ENCODE results near the gene FAM43A.

Gene FAM43A

DNA sequence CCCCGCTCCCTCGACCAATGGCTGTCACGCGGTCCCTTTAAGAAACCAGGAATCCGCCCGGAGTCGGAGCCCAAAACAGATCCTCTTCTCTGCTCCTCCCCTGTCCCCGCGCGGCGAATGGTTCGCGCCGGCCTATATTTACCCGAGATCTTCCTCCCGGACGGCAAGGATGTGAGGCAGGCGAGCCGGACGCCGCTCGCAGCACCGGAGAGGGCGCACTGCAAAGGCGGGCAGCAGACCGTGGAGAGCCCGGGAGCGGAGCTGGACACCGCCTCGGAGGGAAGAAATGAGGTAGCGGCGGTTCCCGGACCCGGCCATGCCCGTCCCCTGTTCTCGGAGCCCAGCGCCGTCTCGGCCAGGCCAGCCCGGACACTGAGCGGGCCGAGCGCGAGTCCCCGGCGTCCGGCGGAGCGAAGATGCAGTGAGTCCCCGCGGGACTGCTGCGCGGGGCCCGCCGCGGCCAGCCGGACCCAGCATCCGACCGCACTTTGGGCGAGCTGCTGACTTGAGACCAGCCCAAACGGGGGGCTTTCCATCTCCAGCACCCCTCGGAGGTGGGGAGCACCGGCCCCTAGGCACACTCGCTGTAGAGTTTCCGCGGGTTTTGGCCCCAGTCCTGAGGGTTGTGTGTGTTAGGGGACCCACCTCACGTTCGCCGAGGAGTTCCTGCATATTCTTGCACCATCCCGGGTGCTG, at the start of gene FAM43A:
FAM43A (plus strand) TSS at position 166 of the 696 bp plus-strand sequence. CDS start 944 bp downstream, outside the sequence.
- H3K4me3 ChIP-seq (ENCODE audit: low read depth, low read length), result peak within 1 kb of the TSS; percentile 85
- H3K27me3 ChIP-seq (ENCODE audit: insufficient read depth, low read length), result peaks cover 8% of the 10 kb centered on the region; the same call in 1 of the 2 replicates
- H2AFZ ChIP-seq (ENCODE audit: low read length, unreplicated experiment), result peak within 1 kb of the TSS; percentile 86
- peaks cover 34% of the 10 kb centered on the region for H3K4me1 ChIP-seq (ENCODE audit: control insufficient read depth, insufficient read depth, low read length, unreplicated experiment)
- no peaks in the 10 kb centered on the region for H3K36me3 ChIP-seq (ENCODE audit: insufficient read depth, low read length)
- no peaks in the 10 kb centered on the region for H3K79me2 ChIP-seq (ENCODE audit: control insufficient read depth, insufficient read depth, low read length, unreplicated experiment)
- no peak within 1 kb of the TSS for H3K27ac ChIP-seq (ENCODE audit: low read depth, low read length)

DNA sequence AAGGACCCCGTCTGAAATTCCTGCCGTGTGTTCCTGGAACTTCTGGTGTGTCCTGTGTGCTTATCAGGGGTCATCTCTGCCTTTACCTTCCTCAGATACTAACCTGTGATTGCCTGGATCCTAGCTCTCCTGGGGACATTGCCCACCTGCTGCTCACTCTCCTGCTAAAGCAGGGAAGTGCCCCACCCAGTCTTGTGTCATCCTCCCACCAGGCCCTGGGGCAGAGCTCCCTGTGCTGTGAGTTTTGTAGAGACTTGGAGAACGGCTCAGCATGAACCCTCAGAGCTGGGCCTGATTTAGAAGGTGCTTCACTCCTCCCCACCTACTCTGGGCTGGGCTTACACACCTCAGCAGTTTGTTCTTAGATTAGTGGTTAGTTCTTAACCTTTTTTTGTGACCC, 48.6 kb upstream of the FAM43A start:
- no peak overlapping the region for H3K4me3 ChIP-seq (ENCODE audit: low read depth, low read length)
- H3K27ac ChIP-seq (ENCODE audit: low read depth, low read length), result no peak overlapping the region
- no peaks in the 10 kb centered on the region for H3K27me3 ChIP-seq (ENCODE audit: insufficient read depth, low read length)
- H3K4me1 ChIP-seq (ENCODE audit: control insufficient read depth, insufficient read depth, low read length, unreplicated experiment), result peaks cover 49% of the 10 kb centered on the region
- no peak overlapping the region for H2AFZ ChIP-seq (ENCODE audit: low read length, unreplicated experiment)
- H3K36me3 ChIP-seq (ENCODE audit: insufficient read depth, low read length), result peaks cover 14% of the 10 kb centered on the region
- H3K79me2 ChIP-seq (ENCODE audit: control insufficient read depth, insufficient read depth, low read length, unreplicated experiment), result peaks cover 20% of the 10 kb centered on the region

DNA sequence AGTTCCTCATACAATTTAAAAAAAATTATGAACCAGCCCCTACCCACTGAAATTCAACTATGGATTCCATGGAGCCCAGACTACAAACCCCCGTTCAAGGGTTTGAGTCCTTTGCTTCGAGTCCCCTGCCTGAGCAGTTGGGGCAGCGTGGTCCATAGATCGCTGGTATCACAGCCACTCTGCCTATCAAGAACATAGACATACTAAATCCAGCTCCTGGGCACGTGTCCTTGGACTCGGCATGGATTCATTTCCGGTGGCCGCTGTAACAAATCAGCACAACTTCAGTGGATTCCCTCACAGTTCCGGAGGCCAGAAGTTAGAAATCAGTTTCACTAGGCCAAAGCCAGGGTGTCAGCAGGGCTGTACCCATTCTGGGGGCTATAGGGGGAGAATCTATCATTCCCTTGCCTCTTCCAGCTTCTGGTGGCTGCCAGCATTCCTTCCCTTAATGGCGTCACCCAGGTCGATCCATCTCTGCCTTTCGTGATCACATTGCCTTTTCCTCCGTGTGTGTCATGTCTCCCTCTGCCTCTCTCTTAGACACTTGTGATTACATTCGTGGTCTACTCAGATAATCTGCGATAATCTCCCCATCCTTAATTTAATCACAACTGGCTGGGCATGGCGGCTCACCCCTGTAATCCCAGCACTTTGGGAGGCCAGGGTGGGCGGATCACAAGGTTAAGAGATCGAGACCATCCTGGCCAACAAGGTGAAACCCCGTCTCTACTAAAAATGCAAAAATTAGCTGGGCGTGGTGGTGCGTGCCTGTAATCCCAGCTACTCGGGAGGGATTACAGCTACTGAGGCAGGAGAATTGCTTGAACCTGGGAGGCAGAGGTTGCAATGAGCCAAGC, 47.9 kb upstream of the FAM43A start:
- H3K79me2 ChIP-seq (ENCODE audit: control insufficient read depth, insufficient read depth, low read length, unreplicated experiment), result peaks cover 14% of the 10 kb centered on the region
- no peak overlapping the region for H3K27ac ChIP-seq (ENCODE audit: low read depth, low read length)
- H3K4me1 ChIP-seq (ENCODE audit: control insufficient read depth, insufficient read depth, low read length, unreplicated experiment), result peaks cover 43% of the 10 kb centered on the region

DNA sequence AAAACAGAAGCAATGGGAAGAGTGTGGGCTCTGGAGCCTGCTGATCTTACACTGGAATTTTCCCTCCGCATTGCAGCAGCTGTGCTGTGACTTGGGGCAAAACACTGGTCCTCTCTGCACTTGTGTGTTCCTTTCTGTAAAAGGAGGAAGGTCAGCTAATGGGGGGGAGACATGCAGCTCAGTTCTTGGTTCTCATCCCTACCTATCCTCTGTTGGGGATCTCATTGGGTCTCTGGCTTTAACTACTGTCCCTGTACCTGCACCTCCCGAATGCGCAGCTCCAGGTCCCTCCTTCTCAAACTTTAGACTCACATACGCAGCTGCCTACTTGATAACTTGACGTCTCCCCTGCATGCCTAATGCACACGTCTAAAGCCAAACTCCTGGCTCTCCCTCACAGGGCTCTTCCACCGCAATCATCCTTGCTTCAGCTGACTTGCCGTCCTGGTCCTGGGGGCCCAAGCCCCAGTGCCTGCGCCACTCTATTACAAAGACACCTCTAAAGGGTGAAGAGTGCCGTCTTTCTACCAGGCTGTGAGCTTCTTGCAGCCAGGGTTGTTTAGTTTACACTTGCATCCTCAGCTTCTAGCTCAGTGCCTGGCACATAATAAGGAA, 46.6 kb upstream of the FAM43A start:
- Histone ChIP-seq H3K36me3 (ENCODE audit: insufficient read depth, low read length) (peaks cover 27% of the 10 kb centered on the region), H3K27me3 (ENCODE audit: insufficient read depth, low read length) (no peaks in the 10 kb centered on the region), H3K4me1 (ENCODE audit: control insufficient read depth, insufficient read depth, low read length, unreplicated experiment) (peaks cover 43% of the 10 kb centered on the region), H3K79me2 (ENCODE audit: control insufficient read depth, insufficient read depth, low read length, unreplicated experiment) (peaks cover 14% of the 10 kb centered on the region), H3K4me3 (ENCODE audit: low read depth, low read length) (no peak overlapping the region), H3K27ac (ENCODE audit: low read depth, low read length) (peak overlapping the region; percentile 91), H2AFZ (ENCODE audit: low read length, unreplicated experiment) (no peak overlapping the region)

More for the DNA sequence above, 47.9 kb upstream of the FAM43A start:
- Histone ChIP-seq H2AFZ (ENCODE audit: low read length, unreplicated experiment) (no peak overlapping the region), H3K36me3 (ENCODE audit: insufficient read depth, low read length) (peaks cover 16% of the 10 kb centered on the region), H3K27me3 (ENCODE audit: insufficient read depth, low read length) (no peaks in the 10 kb centered on the region), H3K4me3 (ENCODE audit: low read depth, low read length) (no peak overlapping the region)

GRCh38 chr3:194640829-194641228, 44.9 kb upstream of the FAM43A start:
- peaks cover 34% of the 10 kb centered on the region for H3K4me1 ChIP-seq (ENCODE audit: control insufficient read depth, insufficient read depth, low read length, unreplicated experiment)
- peaks cover 14% of the 10 kb centered on the region for H3K79me2 ChIP-seq (ENCODE audit: control insufficient read depth, insufficient read depth, low read length, unreplicated experiment)
- no peak overlapping the region for H2AFZ ChIP-seq (ENCODE audit: low read length, unreplicated experiment)
- H3K36me3 ChIP-seq (ENCODE audit: insufficient read depth, low read length), result peaks cover 38% of the 10 kb centered on the region
- H3K27me3 ChIP-seq (ENCODE audit: insufficient read depth, low read length), result no peaks in the 10 kb centered on the region
- H3K27ac ChIP-seq (ENCODE audit: low read depth, low read length), result peak overlapping the region; percentile 91
- no peak overlapping the region for H3K4me3 ChIP-seq (ENCODE audit: low read depth, low read length)

- Histone ChIP-seq H3K36me3 (ENCODE audit: insufficient read depth, low read length) (peaks cover 47% of the 10 kb centered on the region), H2AFZ (ENCODE audit: low read length, unreplicated experiment) (no peak overlapping the region), H3K4me1 (ENCODE audit: control insufficient read depth, insufficient read depth, low read length, unreplicated experiment) (peaks cover 30% of the 10 kb centered on the region), H3K27ac (ENCODE audit: low read depth, low read length) (no peak overlapping the region), H3K27me3 (ENCODE audit: insufficient read depth, low read length) (no peaks in the 10 kb centered on the region), H3K79me2 (ENCODE audit: control insufficient read depth, insufficient read depth, low read length, unreplicated experiment) (peaks cover 6% of the 10 kb centered on the region), H3K4me3 (ENCODE audit: low read depth, low read length) (no peak overlapping the region)
Observed at GRCh38 chr3:194642769-194643168, 42.9 kb upstream of the FAM43A start.

DNA sequence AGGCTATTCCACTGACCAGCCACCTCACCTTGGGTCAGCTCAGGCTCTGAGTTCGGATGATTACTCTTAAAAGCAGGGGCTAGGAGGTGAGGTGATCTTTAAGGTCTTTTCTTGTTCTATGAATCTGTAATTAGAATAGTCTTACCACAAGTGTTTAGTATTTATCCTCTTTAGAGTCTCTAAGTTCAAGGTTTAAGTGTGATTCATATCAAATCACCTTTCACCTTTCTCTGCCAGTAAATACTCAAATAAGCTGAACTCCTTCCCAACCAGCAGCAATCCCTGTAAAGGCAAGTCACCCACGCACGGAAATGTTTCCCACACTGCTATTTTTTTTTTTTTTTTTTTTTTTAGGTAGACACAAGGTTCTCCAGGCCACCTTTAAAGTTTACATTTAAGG, 37.9 kb upstream of the FAM43A start:
- Histone ChIP-seq H3K27me3 (ENCODE audit: insufficient read depth, low read length) (no peaks in the 10 kb centered on the region), H3K4me3 (ENCODE audit: low read depth, low read length) (no peak overlapping the region), H3K27ac (ENCODE audit: low read depth, low read length) (no peak overlapping the region), H3K4me1 (ENCODE audit: control insufficient read depth, insufficient read depth, low read length, unreplicated experiment) (no peaks in the 10 kb centered on the region), H3K36me3 (ENCODE audit: insufficient read depth, low read length) (peaks cover 68% of the 10 kb centered on the region), H2AFZ (ENCODE audit: low read length, unreplicated experiment) (no peak overlapping the region), H3K79me2 (ENCODE audit: control insufficient read depth, insufficient read depth, low read length, unreplicated experiment) (peaks cover 2% of the 10 kb centered on the region)

DNA sequence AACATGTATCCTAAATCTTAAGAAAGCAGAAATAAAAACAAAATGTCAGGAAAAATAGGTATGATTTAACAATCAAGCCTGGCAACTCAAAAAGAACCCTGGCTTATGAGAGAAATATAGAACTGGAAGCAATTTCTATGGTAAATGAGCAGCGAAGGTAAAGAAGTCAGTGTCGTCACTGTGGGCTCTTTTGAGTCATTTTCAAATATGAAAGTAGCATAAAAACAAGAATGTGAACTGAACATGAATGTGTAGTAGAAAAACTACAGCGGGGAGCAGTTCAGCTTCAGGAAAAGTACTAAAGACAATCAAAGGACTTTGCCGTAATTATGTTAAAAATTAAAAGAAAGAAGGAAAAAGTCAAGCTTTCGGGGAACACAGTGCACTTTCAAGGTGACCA, 31.2 kb upstream of the FAM43A start:
- H3K27ac ChIP-seq (ENCODE audit: low read depth, low read length), result no peak overlapping the region
- no peaks in the 10 kb centered on the region for H3K4me1 ChIP-seq (ENCODE audit: control insufficient read depth, insufficient read depth, low read length, unreplicated experiment)
- H3K36me3 ChIP-seq (ENCODE audit: insufficient read depth, low read length), result peaks cover 53% of the 10 kb centered on the region
- H3K27me3 ChIP-seq (ENCODE audit: insufficient read depth, low read length), result no peaks in the 10 kb centered on the region
- H2AFZ ChIP-seq (ENCODE audit: low read length, unreplicated experiment), result no peak overlapping the region
- H3K79me2 ChIP-seq (ENCODE audit: control insufficient read depth, insufficient read depth, low read length, unreplicated experiment), result no peaks in the 10 kb centered on the region
- no peak overlapping the region for H3K4me3 ChIP-seq (ENCODE audit: low read depth, low read length)

- Histone ChIP-seq H3K27me3 (ENCODE audit: insufficient read depth, low read length) (no peaks in the 10 kb centered on the region), H3K4me1 (ENCODE audit: control insufficient read depth, insufficient read depth, low read length, unreplicated experiment) (no peaks in the 10 kb centered on the region), H3K4me3 (ENCODE audit: low read depth, low read length) (no peak overlapping the region), H3K79me2 (ENCODE audit: control insufficient read depth, insufficient read depth, low read length, unreplicated experiment) (no peaks in the 10 kb centered on the region), H2AFZ (ENCODE audit: low read length, unreplicated experiment) (no peak overlapping the region), H3K36me3 (ENCODE audit: insufficient read depth, low read length) (peaks cover 39% of the 10 kb centered on the region), H3K27ac (ENCODE audit: low read depth, low read length) (no peak overlapping the region)
Observed at GRCh38 chr3:194657439-194657838, 28.2 kb upstream of the FAM43A start.

DNA sequence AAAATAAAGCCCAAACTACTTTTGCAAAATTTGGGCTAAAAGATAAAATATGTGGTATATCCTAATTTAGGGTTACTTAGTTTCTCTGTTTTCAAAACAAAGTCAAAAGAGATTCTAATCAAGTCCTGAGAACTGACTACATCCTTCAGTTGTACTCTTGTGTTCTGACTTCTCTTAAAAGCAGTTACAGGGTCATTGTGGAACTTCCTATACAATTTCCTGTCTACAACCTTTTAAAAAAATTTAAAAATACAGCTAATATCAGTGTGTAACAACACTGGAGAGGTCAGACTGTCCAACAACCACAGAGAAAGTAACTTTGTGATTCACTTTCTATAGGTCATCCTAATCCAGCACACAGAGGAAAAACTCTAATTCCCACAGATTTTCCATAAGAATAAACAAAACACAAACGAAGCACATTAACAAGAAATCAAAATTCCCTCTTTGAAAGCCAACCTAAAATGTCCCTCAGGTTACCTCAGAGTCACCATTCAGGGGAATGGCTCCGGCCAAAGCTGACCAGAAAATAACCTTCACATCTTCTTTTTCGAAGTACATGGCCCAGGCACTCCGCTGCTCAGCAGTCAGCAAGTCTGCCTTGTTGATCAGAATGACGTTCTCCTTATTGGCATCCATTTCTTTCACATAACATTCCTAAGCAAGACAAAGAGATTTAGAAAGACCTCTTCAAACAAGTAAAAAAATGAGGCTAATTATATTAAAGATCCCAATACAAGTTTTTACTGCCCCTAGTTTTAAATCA, 27.0 kb upstream of the FAM43A start:
- Histone ChIP-seq H3K4me1 (ENCODE audit: control insufficient read depth, insufficient read depth, low read length, unreplicated experiment) (no peaks in the 10 kb centered on the region), H3K27me3 (ENCODE audit: insufficient read depth, low read length) (no peaks in the 10 kb centered on the region), H3K4me3 (ENCODE audit: low read depth, low read length) (no peak overlapping the region), H2AFZ (ENCODE audit: low read length, unreplicated experiment) (no peak overlapping the region), H3K36me3 (ENCODE audit: insufficient read depth, low read length) (peaks cover 35% of the 10 kb centered on the region), H3K79me2 (ENCODE audit: control insufficient read depth, insufficient read depth, low read length, unreplicated experiment) (no peaks in the 10 kb centered on the region), H3K27ac (ENCODE audit: low read depth, low read length) (no peak overlapping the region)
